Left forelimb (tissue), 1 donor: ENCODE results near the gene LEPR.

Experiments used
- DNase-seq: peaks from one replicate; pipeline ENCODE4 v3.0.0-alpha.2; 2018; ENCODE audit warnings: low spot score

LEPR gene

DNA sequence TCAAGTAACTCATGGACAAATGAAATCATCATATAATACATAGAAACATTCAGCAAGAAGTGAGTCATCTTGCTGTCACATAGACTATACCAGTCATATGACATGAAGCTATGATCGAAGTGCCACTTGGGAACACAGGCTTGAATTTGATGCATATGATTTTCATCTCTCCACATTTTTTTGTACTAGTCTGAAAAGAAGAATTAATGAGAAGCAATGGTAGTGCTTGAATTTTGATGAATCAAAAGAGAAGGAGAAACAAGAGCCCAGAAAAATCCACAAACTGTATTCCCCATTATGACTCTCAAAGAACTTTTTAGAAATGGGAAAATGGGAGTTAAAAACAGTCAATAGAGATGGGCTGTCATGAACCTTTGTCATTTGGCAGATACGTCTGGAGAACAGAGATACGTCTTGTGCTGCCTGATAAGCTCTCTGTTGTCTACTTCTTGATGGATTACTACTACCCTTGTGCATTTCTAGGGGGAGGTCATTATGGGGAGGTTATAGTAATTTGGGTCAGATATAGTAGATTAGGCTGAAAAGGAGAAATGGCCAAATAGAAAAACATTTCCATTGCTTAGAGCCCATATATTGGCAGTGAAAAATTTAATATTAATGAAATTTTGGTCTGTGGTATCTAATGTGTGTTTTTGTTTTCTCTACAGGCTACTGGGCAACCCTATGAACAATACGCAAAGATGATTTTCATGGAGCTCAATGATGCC, 8.0 kb upstream of the LEPR start:
- no peak for DNase-seq

DNA sequence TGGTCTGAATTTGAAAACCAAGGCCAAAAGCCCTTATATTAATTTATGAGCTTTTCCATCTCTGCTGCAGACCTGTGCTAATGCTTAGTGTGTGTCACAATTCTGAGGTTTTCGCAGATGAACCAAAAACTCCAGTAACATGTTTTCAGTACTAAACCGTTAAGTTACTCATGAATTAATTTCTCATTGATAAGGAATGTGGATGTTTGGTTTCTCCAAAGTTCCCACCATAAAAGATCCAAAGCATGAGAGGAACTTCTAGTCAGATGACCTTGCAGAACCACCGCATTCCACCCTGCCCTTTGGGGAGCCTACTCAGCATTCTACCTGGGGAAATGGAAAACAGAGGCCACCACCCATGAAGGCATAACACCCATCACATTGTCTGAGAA, 7.5 kb upstream of the LEPR start:
- no peak for DNase-seq

DNA sequence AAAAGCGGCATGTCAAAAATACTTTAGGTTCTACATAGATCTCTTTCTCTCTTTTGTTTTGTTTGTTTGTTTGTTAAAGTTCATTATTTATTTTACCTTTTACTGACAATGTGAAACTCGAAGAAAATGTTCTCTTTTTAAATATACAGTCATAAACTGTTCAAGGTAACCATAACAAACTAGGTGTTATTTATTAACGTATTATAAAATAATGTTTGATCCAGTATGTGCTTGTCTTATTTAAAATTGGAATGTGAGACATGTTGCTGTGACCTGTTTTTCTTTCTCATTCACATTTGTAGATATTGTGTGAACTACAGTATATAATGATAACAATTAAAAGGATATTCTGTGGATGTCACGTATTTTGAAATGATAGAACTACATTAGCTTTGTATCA, 5.9 kb upstream of the LEPR start:
- DNase-seq, result no peak

DNA sequence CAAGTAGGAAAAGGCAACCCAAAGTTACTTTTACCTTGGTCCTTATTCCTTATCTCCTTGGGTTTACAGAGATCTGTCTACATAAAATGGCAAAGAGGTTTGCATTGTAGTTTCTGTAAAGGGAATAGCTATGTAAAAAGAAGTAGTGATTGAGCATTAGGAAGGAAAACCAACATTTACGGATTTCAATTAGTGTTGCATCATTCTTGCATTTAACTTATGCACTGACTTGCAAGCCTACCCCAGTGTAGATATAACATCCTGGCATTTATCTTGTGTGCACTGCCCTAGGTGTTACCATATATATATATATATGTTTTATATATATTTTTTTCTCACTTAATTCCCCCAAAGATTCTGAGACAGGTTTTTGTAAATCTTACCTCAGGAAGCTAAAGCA, 3.7 kb upstream of the LEPR start:
- no peak for DNase-seq

DNA sequence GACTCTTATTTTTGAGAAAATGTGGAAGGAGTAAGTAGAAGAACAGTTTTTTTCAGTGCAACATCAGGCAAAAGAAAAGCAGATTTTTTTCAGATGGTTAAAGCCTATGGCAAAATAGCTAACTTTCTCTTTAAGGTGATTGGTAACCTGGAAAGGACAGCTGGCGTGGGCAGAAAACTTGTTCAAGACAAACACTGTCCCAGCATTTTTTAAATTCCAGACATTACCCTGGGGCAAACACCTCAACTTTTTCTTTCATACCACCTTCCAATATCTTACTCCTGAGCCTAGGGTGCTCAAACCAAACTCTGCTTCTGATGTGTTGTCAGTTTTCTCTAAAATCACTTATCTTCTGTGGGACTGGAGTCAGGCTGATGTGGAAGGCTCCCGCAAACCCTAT, 2.7 kb upstream of the LEPR start:
- DNase-seq, result no peak

DNA sequence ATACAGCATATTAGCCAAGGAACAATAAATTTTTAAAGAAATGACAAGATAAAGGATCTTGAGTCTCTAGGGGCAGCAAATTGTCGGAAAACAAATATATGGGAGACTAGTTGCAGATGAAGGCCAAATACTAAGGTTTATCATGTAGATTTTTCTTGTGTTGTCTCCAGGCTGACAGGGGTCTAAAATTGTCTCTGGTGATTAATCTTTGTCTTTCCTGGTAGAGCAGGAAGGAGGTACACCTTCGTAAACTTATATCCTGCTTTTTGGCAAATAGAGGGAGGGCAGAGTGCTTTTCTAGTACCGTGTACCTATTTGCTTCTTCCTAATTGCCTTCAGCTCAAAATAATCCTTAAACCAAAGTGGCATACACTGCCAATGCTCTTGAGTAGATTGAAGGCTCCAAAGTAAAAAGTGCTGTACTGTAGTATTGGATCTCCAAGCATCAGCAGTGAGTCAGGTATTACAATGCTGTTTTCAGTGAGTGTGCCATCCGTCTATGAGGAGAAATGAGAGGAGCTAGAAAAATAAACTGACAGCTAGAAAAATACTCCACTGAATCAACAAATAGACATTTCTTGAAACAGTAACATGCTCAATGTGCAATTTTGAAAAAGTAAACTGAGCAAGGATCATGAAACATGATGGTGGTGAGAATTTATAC, 1.8 kb upstream of the LEPR start:
- DNase-seq, result no peak

DNA sequence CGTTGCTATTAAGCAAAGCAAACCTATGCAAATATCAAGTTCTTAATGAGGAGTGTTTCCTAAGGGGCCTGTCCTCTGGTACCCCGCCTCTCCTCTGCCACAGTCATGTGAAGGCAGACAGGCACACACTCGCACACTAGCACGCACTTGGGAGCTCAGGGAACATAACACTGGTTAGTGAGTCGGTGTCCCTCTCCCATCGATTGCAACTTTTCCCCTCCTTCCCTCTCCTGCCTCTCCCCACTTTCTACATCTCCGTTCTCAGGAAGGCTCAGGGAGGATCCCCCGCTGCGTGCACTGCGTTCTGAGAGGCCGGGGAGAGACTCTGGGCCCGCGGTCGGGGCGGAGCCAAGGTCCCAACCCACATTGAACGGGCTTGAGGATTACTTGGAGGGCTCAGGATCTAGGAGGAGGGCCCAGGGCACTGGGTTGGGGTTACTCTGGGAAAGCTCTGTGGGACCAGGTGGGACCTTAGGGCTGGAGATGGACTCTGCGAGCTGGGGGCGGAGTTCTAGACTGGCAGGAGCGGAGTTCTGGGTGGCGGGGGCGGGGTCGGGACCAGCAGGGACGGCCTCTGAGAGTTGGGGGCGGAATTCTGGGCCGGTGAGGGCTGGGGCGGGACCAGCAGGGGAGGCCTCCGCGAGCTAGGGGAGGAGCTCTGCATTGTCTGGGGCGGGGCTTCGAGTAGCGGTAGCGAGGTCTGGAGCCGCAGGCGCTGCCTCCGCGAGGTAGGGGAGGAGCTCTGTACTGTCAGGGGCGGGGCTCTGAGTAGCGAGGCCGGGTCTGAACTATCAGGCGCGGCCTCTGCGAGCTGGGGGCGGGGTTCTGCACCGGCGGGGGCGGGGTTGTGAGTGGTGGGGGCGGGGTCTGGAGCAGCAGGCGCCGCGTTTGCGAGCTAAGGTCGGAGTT, 533 bp upstream of the LEPR start:
- peak; percentile 98 for DNase-seq

DNA sequence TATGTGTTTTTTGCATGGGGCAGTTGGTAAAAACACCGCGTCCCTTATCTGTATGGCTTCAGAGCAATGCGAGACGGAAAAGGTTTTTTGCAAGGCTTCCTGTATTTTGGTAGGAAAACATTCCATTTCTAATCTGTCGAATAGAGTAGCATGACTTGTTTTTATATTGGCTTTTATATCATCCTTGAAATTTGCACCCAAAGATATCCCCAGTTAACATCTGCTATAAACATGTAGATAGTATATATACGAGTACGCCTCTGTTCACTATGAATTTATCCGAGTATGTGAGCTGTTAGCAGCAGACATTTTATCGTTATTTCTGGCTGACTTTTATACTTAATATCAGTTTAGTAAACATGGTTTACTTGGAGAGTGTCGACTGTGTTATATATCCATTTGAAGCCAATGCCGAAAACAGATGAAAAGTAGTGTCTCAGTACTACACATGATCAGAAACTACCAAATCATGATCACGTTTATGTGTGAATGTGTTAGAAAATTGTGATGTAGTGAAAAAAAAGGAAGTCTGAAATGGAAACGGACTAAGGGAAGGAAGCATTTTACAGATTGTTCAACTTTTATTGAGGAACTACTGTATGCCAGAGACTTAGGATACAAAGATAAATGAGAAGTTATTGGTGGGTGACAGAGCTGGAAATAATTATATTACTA, 1.0 kb downstream of the LEPR start:
- DNase-seq, result no peak

DNA sequence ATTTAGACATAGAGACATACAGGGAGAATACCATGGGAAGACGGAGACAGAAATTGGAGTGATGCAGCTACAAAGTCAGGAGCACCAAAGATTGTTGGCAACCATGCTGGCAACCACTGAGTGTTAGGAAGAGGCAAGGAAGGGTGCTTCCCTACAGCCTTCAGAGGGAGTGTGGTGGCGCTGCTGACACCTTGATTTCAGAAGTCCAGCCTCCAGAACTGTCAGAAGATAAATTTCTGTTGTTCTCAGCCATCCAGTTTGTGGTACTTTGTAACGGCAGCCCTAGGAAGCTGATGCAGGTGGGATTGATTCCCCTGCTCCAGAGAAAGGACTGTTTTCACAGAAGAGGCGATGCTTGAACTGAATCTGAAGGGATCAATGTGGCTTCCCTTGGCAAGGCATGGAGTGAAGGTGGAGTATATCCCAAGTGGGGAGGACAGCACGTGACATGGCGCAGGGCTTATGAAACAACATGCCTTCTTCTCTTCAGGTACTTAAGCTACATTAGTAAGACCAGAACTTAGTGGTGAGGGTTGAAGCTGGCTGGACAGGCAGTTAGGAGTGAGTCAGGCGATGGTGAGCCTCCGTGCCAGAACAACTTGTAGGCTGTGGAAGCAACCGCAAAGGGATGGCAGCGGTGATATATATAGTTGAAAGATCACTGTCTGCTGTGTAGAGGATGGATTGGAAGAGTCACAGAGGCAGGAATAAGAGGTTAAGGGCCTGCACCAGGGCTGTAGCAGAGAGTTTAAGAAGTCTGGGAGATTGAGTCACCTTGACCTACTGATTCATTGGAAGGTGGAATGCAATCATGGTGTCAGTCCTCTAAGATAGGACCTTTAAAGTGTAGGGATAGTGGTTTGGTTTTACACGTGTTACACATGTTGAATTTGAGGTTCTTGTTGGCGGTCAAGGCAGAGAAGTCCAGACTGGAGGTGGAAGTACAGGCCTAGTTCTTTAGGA, 2.1 kb downstream of the LEPR start:
- no peak for DNase-seq

DNA sequence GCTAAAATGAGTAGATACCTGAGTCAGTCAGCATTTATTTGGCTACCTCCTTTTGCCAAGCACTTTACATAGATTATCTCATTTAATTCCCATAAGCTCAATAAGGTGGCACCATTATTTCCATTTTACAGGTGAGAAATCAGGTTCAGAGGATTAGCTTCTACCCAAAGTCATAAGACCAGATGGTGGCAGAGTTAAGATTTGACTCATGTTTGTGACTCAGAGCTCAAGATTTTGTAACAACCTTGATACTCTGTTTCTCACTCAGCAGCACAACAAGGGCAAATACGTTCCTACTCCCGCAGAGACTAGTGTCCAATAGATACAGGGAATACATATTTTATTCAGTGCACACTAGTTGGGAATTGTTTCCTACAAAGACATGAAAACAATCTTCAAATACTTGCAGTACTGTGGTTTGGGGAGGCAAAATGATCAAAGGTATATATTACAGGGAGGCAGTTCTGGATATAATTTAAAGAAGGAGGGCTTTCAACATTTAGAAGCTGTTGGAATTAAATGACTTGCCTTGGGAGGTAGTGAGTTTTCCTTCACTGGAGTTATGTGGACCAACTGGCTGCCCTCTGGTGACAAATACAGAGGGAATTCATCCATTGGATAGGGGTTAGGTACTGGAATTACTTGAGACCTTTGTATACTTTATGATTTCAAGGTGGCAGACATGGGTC, 3.6 kb downstream of the LEPR start:
- no peak for DNase-seq

DNA sequence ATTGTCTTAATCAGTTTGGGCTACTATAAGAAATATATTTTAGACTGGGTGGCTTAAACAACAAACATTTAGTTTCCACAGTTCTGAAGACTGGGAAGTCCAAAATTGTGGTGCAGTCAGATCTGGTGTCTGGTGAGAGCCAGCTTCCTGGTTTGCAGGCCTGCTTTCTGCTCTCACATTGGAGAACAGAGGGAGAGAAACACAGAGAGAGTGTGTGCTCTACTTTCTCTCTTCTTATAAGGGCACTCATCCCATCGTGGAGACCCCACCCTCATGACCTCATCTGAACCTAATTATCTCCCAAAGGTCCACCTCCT, 4.1 kb downstream of the LEPR start:
- no peak for DNase-seq

DNA sequence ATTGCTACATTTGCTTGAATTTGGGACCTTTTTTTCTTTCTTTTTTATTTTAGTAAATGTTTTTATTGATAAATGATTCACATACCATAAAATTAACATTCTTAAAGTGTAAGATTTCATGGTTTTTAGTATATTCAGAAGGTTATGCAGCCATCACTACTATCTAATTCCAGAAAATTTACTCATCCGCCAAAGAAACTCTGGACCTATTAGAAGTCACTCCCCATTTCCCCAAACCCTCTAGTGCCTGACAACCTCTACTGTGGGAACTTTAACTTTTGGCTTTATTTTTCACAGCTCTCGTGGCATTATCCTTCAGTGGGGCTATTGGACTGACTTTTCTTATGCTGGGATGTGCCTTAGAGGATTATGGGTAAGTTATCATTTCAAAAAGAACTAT, 4.5 kb downstream of the LEPR start:
- no peak for DNase-seq

DNA sequence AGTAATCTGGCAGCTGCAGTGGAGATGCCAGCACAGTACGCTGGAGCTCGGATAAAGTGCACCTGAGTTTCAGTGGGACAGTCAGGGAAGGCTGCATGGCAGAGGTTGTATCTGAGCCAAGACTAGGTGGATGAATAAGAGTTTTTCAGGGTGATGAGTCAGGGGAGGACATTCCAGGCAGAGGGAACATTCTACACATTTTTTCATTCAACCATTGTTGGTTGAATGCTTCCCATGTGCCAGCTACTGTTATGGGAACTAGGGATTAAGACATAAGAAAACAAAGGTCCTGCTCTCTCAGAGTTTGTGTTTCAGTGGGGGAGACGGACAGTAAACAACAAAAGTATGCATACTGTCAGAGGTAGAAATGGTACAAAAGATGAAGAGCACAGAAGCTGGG, 5.2 kb downstream of the LEPR start:
- DNase-seq, result no peak

DNA sequence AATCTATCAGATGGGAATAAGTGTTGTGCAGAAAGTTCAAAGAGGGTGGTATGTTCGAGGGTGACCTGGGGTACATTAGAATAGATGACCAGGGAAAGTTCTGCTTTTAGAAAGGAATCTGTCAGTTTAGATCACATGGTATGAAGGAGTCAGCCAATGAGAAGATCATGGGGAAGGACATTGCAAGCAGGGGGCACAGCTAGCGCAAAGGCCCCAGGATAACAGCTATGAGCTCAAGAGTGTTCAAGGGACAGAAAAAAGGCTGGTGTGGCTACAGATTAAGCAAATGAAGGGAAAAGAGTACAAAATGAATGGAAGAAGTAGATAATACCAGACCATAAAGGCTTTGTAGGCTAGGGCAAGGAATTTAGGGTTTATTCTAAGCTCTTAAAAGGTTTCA, 8.6 kb downstream of the LEPR start:
- DNase-seq, result no peak

DNA sequence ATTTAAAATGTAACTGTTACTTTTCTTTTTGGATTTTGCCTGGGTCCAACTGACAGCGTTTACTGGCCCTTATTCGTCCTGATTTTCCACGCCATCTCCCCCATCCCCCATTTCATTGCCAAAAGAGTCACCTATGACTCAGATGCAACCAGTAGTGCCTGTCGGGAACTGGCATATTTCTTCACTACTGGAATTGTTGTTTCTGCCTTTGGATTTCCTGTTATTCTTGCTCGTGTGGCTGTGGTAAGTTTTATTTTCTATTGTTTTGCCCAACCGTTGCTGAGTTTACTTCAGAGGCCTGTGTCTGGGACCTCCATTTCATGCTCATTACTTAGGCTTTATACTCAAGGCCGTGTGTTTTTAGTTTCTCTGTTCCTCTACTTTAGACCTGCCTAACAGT, 9.3 kb downstream of the LEPR start:
- no peak for DNase-seq

DNA sequence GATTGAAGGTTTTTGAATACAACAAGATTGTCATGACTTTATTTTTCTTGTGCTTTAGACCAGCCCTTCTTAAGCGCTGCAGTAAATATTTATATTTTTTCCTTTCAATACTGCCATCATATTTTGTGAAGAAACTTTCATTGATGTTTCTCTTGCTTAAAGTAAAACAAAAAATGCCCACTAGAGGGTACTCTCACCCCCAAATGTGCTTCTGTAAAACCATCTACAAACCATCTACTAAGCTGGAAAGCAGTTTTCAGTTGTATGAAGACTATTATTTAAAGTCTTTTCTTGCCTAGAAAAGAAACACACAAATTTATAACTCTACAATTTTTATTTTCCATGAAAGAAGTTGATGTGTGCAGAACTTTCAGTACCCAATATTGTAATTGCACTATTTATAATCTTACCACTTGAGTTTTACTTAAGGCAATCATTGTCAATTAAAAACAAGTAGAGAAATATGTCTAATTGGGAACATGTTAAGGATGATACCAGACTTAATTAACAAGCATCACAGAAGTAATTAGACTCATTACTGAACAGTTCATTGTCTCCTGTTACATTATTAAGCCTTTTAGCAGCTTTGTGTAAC, 10.7 kb downstream of the LEPR start:
- no peak for DNase-seq

DNA sequence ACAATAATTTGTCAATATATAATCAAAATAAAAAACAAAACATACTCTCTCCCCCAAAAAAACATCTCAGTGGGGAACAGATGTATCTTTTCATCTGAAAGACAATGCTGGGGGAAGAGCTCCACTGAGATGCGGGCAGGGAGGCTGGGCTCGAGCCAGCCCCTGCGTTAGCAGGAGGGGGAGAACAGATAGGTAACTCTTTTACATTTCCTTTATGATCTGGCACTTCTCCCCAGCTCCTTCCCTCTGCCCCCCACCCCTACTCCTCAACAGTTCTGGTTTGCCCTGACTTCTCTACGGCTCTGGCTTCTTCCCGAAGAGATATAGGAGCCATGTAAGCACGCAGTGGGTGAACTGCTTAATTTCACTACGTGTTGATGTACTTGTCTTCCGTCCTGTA, 12.4 kb downstream of the LEPR start:
- DNase-seq, result no peak

DNA sequence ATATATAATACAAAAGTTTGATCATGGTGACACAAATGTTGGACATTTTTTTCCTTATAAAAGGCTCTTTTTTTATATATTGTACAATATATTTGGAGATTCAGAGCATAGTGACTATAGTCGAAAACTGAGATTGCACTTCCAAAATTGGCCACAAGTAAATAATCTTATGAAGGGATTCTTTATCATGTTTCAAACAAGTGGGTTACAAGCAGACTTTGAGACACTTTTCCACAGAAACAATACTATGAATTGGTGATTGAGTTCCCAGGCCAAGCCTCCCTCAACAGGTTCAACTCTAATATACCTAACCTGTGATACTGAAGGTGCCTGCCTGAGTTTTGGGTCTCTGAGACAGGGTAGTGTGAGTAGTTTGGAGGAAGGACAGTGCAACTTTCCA, 13.8 kb downstream of the LEPR start:
- DNase-seq, result no peak

DNA sequence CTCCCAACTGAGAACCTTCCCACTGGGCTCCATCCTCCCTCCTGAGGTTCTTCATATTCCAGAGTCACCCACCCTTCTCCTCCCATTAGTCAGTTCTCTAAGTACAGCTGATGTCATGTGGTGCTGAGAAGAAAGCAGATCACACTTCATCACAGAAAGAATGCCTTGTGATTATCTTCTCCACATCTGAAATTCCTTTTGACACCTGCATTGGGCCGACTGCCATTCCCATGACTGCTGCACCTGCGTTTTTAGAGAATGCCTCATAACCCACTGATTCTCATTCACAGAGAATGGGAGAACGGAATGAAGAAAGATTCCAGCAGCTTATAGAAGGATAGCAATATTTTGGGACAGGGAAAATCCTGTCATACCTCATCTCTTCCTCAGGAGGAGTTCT, 14.3 kb downstream of the LEPR start:
- DNase-seq, result no peak

DNA sequence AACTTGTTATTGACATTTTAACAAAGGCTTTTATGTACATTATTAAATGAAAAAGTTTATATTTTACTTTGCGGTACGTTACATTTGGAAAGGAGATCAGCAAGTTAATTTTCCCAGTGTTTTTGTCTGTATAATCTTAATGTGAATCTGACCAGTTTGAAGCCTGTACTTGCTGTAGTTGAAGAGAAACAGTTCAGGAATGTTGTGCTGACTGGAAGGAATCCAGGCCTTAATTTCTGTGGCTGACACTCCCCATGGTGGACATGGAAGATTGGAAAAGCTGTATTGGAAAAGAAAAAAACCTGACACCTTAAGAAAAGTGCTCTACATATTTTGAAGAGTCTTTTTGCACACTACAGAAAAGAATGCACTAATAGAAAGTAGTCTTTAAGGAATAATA, 15.5 kb downstream of the LEPR start:
- no peak for DNase-seq

DNA sequence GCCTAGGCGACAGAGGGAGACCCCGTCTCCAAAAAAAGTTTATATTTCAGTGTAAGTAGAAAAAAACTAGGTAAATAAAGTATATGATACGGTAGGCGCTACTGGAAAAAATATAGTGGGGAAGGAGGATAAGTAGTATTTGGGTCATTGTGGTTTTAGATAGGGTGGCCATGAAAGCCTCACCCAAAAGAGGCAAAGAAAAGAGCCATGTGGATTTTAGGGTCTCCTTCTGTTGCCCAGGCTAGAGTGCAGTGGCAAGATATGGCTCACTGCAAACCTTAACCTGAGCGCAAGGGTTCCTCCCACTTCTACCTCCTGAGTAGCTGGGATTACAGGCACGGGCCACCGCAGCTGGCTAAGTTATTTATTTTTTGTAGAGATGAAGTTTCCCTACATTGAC, 17.1 kb downstream of the LEPR start:
- DNase-seq, result no peak
